Natural killer cell treated with Interleukin-12 subunit alpha and Interleukin-12 subunit beta and Interleukin-15 and Interleukin-18, amount 100 ng/mL, for 72 hours (primary cell): ENCODE data around the gene KANSL2. TPM values are rescaled to one million over a fixed set of nuclear protein-coding genes. Genes with fewer than 3 reads are reported as not detected.

Experiments
- ATAC-seq, 2 donors: fragments of 150-1000 bp; cut with Tn5 transposase in 1 of 2; sonication (Bioruptor Pico), chemical (Tn5 transposase) in 1 of 2; 2 replicates each; pipeline ENCODE4 v1.10.0; 2021
- DNase-seq: peaks from one replicate; pipeline ENCODE4 v3.0.0; 2022; ENCODE audit warnings: low spot score
- H3K27ac Mint-ChIP-seq, 2 donors: 1 replicate in 1 of 2; 2 replicates in 1 of 2; pipeline ENCODE4 v1.8.0; 2022; ENCODE audit warnings: mixed read lengths in 2 of 2, mild to moderate bottlenecking in 1 of 2, moderate library complexity in 1 of 2
- H3K27me3 Mint-ChIP-seq, 2 donors: 1 replicate in 1 of 2; 2 replicates in 1 of 2; pipeline ENCODE4 v1.8.0; 2022; ENCODE audit warnings: mixed read lengths in 2 of 2
- H3K36me3 Mint-ChIP-seq: one replicate; pipeline ENCODE4 v1.8.0; 2022; ENCODE audit warnings: mixed read lengths
- H3K4me1 Mint-ChIP-seq, 2 donors: 1 replicate in 1 of 2; 2 replicates in 1 of 2; pipeline ENCODE4 v1.8.0; 2022; ENCODE audit warnings: low read depth in 2 of 2, mixed read lengths in 2 of 2, mild to moderate bottlenecking in 1 of 2
- H3K4me3 Mint-ChIP-seq: one replicate; pipeline ENCODE4 v1.8.0; 2022; ENCODE audit warnings: mixed read lengths
- H3K9me3 Mint-ChIP-seq: 2 replicates; pipeline ENCODE4 v1.8.0; 2022; ENCODE audit warnings: mixed read lengths
- total RNA-seq, 2 donors: library from RNA; stranded (reverse); gene quantifications; one replicate each; pipeline ENCODE4 v1.2.3, GENCODE V29; 2022

KANSL2 gene
- total RNA-seq, 2 donors from 2014 or later = 42.5 to 77.9 TPM

- H3K27me3 Mint-ChIP-seq = peaks cover 39 to 68% of the 10 kb centered on the region in 2 donors
- H3K27ac Mint-ChIP-seq = no peak overlapping the region
- no peaks in the 10 kb centered on the region for H3K9me3 Mint-ChIP-seq
- H3K36me3 Mint-ChIP-seq = peaks cover 11% of the 10 kb centered on the region
- no peaks in the 10 kb centered on the region for H3K4me1 Mint-ChIP-seq
- DNase-seq (peak; percentile 71), ATAC-seq (peak; percentile 78 to 82)
- no peak overlapping the region for H3K4me3 Mint-ChIP-seq
These were observed 63.5 kb downstream of the KANSL2 start for GRCh38 chr12:48618541-48618940.

GRCh38 chr12:48615681-48616080, 66.4 kb downstream of the KANSL2 start:
- no peak for ATAC-seq
- no peak overlapping the region for H3K4me3 Mint-ChIP-seq
- no peak for DNase-seq
- H3K27ac Mint-ChIP-seq = no peak overlapping the region
- H3K9me3 Mint-ChIP-seq = peaks cover 7% of the 10 kb centered on the region
- peaks cover 28% of the 10 kb centered on the region for H3K36me3 Mint-ChIP-seq
- H3K4me1 Mint-ChIP-seq = no peaks in the 10 kb centered on the region
- H3K27me3 Mint-ChIP-seq = peaks cover 52 to 74% of the 10 kb centered on the region in 2 donors

- Mint-ChIP-seq H3K9me3 (peaks cover 7% of the 10 kb centered on the region), H3K4me3 (no peak overlapping the region), H3K27ac (no peak overlapping the region), H3K36me3 (peaks cover 38% of the 10 kb centered on the region), H3K27me3 (peaks cover 43 to 69% of the 10 kb centered on the region in 2 donors), H3K4me1 (no peaks in the 10 kb centered on the region)
- DNase-seq = no peak
- ATAC-seq = no peak
These were observed 68.7 kb downstream of the KANSL2 start for GRCh38 chr12:48613321-48613720.

Other genes with a start within 250 kb of the KANSL2 start
- not detected for gene ANP32D, start 209.7 kb downstream of the KANSL2 start, total RNA-seq
- not detected for gene C12orf54, start 199.7 kb downstream of the KANSL2 start, total RNA-seq
- gene OR8S1, start 156.6 kb downstream of the KANSL2 start, total RNA-seq = not detected
- not detected for gene LALBA, start 112.2 kb downstream of the KANSL2 start, total RNA-seq
- 10 to 100 TPM; 53.4 to 64.0 TPM for gene CCNT1, start 34.5 kb upstream of the KANSL2 start, total RNA-seq
- under 1 TPM; 0.22 to 0.40 TPM for gene ADCY6, start 106.9 kb upstream of the KANSL2 start, total RNA-seq
- 10 to 100 TPM in 1 of 2 donors, 1 to 10 TPM in 1; 6.9 to 10.7 TPM for gene CACNB3, start 136.3 kb upstream of the KANSL2 start, total RNA-seq
- 100 to 1,000 TPM; 131 to 162 TPM for gene DDX23, start 169.9 kb upstream of the KANSL2 start, total RNA-seq
- 1 to 10 TPM; 3.4 to 3.7 TPM for gene RND1, start 183.6 kb upstream of the KANSL2 start, total RNA-seq
- gene FKBP11, start 243.3 kb upstream of the KANSL2 start, total RNA-seq = 100 to 1,000 TPM; 101 to 112 TPM